HG02678 (cell line): ENCODE measurements around the gene ATAD3A.
"Not testable (repeated sequence)": the region's sequence is repeated elsewhere in the genome, so short reads cannot be mapped to it uniquely, and the experiment has no call there.

ENCODE experiments used
- ATAC-seq: cut with Tn5 transposase; IDR thresholded peaks from one replicate; pipeline ENCODE4 v1.9.1; 2021; ENCODE audit warnings: mild to moderate bottlenecking, moderate library complexity; ENCODE audit not compliant: unreplicated experiment

ATAD3A gene

DNA sequence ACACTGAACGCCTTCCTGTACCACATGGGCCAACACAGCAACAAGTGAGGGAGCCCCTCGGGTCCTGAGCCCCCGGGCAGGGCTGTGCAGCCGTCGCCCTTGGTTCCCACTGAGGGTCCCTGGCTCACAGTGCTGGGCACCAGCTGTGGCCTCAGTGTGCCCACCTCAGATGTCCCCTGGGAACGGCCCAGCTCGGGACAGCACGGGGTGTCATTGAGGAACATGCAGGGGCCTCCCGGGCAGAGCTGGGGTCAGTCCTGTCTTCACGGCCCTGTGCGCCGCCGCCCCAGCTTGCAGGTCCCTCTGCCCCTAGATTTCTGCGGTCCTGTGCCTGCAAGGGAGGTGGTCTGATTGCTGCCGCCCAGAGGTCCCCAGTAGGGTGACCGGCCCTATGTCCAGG, 22.7 kb upstream of the ATAD3A start:
- ATAC-seq = no peak

GRCh38 chr1:1489861-1490260, 22.1 kb upstream of the ATAD3A start:
- no peak for ATAC-seq

- no peak for ATAC-seq
These were observed 21.2 kb upstream of the ATAD3A start for GRCh38 chr1:1490633-1491230.

DNA sequence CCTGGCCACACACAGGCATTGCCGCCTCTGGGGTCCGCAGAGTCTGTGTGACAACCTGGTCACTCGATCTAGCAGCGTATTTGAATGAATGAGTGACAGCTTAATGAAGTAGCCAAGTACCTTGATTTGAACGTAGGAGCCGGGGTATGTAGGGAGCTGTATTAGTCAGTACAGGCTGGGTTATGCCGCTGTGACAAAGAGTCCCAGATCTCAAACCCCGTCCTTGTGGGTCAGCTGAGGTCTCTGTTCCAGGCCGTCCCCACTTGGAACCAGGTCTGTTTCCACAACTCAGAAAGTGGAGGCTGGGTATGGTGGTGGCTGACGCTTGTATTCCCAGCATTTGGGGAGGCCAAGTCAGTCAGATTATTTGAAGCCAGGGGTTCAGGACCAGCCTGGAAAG, 20.4 kb upstream of the ATAD3A start:
- ATAC-seq = no peak

GRCh38 chr1:1494311-1494710, 17.7 kb upstream of the ATAD3A start:
- ATAC-seq = not testable (repeated sequence)

DNA sequence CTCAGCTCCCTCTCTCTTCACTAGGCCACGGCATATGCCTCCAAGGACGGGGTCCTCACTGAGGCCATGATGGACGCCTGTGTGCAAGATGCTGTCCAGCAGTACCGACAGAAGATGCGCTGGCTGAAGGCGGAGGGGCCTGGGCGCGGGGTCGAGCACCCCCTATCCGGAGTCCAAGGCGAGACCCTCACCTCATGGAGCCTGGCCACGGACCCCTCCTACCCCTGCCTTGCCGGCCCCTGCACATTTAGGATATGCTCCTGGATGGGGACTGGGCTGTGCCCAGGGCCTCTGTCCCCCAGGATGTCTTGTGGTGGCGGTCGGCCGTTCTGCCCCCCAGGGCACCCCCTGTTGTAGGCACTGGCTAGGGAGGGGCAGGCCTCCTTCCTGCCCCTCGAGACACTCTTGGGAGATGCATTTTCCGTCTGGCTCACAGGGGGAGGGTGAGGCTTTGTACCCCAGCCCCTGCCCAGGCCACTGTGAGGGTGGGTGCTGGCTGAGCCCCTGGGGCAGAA, 16.4 kb upstream of the ATAD3A start:
- not testable (repeated sequence) for ATAC-seq

DNA sequence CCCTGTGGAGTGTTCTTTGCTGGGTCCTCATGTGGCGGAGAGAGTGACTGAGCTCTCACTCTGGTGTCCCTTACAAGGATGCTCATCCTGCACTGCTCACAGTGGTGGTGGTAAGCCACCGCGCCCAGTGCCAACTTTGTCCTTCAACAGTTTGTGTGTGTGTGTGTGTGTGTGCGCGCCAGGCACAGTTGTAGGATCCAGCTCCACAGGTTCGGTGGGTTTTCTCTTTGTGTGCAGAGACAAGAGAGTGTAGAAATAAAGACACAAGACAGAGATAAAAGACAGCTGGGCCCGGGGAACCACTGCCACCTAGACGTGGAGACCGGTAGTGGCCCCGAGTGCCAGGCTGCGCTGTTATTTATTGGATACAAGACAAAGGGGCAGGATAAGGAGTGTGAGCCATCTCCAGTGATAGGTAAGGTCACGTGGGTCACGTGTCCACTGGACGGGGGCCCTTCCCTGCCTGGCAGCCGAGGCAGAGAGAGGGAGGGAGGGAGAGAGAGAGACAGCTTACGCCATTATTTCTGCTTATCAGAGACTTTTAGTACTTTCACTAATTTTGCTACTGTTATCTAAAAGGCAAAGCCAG, 7.1 kb upstream of the ATAD3A start:
- not testable (repeated sequence) for ATAC-seq

DNA sequence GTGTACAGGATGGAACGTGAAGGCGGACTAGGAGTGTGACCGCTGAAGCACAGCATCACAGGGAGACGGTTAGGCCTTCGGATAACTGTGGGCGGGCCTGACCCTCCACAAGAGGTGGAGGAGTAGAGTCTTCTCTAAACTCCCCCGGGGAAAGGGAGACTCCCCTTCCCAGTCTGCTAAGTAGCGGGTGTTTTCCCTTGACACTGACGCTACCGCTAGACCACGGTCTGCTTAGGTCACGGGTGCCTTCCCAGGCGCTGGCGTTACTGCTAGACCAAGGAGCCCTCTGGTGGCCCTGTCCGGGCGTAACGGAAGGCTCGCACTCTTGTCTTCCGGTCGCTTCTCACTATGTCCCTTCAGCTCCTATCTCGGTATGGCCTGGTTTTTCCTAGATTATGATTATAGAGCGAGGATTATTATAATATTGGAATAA, 6.6 kb upstream of the ATAD3A start:
- peak; percentile 54 for ATAC-seq

GRCh38 chr1:1505801-1506200, 6.2 kb upstream of the ATAD3A start:
- ATAC-seq = not testable (repeated sequence)

DNA sequence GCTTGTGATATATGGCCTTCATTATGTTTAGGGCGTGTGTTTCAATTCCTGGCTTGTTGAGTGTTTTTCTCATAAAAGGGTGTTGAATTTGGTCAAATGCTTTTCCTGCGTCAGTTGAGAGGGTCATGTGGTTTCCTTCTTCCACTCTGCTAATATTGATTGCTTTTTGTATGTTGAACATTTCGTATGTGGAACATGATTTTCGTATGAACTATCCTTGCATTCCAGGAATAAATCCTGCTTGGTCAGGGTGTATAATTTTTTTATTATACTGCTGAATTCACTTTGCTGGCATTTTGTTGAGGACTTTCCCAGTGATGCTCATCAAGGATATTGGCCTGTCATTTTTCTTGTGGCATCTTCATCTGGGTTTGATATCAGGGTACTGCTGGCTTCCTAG, 4.7 kb upstream of the ATAD3A start:
- no peak for ATAC-seq

GRCh38 chr1:1508775-1509464, 3.0 kb upstream of the ATAD3A start:
- not testable (repeated sequence) for ATAC-seq

DNA sequence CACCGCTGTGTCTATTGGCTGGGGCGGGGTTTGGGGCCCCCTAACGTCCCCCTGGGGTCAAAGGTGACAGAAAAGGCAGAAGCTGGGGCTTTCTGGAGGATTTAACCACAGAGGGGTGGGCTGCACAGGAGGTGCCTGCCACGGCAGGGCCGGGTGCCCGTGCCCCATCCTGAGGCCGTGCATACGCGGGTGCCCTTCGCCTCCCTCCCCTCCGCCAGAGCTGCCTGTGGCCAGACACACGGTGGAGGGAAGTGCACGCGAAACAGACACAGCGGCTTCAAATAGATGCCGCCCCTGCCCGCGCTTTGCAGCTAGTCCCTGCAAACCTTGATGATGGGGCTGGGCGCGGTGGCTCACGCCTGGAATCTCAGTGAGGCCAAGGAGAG, 2.5 kb upstream of the ATAD3A start:
- ATAC-seq = not testable (repeated sequence)

- no peak for ATAC-seq
These were observed 940 bp upstream of the ATAD3A start for GRCh38 chr1:1510912-1511532.

DNA sequence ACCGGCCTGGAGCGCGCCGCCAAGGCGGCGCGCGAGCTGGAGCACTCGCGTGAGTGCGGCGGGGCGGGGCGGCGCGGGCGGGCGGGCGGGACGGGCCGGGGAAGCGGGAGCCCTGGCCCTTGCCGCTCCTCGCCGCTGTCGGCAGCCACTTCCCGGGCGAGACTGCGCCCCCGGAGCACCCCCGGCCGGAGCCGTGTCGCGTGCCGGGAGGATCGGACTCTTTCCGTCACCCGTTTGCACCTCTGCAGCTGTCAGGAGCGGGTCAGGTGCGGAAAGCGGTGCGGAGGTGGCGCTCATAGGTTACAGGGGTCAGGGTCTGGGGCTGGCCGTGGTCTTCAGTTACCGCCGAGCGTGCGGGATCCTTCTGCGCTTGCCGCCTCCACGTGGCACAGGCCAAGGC, 463 bp downstream of the ATAD3A start:
- ATAC-seq = peak; percentile 8

DNA sequence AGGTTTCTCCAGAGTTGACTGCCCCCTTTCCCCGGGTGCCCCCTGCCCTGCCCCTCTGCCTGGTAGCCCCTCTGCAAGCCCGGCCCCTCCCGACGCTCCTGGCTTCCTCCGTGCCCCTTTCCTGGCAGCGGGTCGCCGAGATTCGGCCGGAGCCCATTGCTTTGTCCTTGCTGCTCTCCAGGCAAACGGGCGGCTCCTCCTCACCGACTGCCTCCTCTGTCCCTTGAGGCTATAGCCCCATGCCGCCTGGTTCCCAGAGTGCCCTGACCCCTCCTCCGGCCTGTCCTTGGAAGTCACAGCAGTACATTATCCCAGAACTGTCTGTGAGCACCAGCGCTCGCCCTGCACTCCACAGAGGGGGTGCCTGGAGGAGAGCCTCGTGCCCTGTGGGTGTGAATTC, 1.7 kb downstream of the ATAD3A start:
- ATAC-seq = not testable (repeated sequence)

DNA sequence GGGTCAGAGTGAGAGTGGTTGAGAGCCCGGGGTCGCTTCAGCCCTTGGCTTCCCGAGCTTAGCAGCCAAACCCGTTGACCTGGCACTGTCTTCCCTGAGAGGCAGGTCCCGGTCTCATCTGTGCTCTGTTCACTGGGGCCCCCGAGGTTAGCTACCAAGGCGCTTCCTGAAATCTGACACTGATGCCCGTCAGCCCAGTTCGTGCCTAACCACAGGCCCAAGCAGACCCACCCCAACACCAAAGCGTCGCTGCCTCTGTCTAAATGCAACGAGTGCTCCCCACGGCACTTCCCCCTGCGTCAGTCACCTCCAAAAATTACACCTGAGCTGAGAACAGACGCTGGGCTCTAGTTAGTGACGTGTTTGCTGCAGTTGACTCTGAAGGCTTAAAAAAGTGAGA, 2.4 kb downstream of the ATAD3A start:
- ATAC-seq = not testable (repeated sequence)

- ATAC-seq = not testable (repeated sequence)
These were observed 5.0 kb downstream of the ATAD3A start for GRCh38 chr1:1516923-1517322.

GRCh38 chr1:1517973-1518620, 6.1 kb downstream of the ATAD3A start:
- ATAC-seq = no peak

DNA sequence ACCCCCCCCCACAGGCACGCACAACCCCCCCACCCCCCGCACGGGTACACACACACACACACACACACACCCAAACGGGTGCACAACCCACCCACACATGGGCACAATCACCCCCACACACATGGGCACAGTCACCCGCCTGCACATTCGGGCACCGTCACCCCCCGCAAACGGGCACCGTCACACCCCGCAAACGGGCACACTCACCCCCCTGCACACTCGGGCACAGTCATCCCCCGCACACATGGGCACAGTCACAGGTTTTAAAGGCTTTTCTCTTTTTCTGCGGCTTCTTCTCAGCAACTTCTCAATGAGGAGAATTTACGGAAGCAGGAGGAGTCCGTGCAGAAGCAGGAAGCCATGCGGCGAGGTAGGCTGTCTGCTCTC, 6.7 kb downstream of the ATAD3A start:
- ATAC-seq = not testable (repeated sequence)

- ATAC-seq = not testable (repeated sequence)
These were observed 8.0 kb downstream of the ATAD3A start for GRCh38 chr1:1519805-1520505.

DNA sequence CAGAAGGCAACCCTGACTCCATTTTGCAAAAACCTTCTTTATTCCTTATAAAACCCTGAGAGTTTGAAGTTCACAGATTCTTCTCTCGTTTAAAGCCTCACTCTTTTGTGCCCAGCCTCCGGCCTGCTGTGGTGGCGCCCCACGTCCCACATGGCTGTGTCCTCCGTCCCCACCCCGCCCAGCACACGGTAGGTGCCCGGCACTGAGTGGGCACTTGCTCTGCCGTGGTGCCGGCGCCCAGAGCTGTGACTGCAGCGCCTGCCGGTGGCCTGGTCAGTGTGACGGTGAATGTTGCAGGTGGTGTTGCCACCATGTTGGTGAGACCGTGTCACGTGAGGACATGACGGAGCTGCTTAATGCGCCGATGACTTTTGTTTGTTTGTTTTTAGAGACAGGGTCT, 9.4 kb downstream of the ATAD3A start:
- ATAC-seq = no peak
